CD4-positive, alpha-beta T cell treated with Interleukin-6 for 4 hours (primary cell): ENCODE results near the gene ADCY3.
"Not testable (repeated sequence)": the region's sequence is repeated elsewhere in the genome, so short reads cannot be mapped to it uniquely, and the experiment has no call there.

ENCODE experiments used
- DNase-seq: peaks from one replicate; pipeline ENCODE4 v3.0.0-alpha.2; 2020; ENCODE audit warnings: mixed read lengths

Gene ADCY3

DNA sequence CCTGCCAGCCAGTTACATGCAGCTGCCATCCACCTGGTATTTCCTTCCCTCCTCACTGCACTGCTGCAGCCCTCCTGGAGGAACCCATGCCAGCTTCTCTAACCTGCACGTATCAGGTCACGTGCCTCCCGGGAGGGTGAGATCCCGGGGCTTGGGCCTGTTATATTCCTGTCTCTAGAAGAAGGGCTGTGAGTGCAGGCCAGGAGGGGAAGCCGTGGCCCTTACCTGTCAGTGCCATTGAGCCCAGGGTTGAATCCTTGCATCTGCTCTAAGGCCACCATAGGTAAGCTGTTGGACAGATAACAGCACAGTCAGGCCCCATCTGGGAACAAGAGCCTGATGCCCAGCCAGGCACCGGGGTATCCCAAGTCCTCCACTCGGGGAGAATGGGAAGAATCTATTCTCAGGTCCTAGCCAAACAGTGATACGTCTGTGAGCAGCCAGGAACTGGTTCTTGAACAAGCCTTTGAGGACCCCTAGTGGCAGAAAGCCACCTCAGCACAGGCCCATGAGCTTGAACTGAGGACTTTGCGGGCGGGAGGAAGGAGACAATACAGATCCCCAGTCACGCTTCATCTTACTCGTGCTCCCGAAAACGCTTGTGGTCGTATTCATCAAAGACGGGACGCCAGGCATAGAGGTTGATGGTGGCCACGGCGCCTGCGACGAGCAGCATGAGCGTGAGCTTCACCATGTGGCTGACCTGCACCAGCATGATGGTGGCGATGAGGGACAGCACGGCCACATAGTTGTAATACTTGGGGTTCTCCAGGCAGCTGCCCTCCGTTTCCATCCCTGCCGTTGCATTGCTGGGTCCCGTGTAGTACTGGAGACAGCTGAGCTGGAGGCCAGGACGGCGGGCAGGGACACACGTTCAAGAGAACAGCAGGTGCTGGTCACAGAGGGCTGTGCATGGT lies 92.5 kb downstream of the ADCY3 start:
- DNase-seq: peak; percentile 78

DNA sequence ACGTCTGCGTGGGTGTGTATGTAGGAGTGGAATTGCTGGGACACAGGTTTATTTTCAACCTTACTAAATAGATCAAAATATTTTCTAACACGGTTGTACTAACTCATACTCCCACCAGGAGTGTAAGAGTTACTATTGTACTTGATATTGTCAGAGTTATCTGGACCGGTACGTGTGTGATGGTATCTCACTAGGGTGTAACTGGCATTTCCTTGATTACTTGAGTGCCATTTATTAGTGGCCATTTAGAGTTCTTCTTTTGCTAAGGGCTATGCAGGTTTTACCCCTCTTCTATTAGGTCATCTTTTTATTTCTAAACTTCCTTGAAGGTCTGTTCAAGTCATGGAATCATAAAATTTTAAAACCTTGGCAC lies 93.3 kb downstream of the ADCY3 start:
- DNase-seq: no peak

DNA sequence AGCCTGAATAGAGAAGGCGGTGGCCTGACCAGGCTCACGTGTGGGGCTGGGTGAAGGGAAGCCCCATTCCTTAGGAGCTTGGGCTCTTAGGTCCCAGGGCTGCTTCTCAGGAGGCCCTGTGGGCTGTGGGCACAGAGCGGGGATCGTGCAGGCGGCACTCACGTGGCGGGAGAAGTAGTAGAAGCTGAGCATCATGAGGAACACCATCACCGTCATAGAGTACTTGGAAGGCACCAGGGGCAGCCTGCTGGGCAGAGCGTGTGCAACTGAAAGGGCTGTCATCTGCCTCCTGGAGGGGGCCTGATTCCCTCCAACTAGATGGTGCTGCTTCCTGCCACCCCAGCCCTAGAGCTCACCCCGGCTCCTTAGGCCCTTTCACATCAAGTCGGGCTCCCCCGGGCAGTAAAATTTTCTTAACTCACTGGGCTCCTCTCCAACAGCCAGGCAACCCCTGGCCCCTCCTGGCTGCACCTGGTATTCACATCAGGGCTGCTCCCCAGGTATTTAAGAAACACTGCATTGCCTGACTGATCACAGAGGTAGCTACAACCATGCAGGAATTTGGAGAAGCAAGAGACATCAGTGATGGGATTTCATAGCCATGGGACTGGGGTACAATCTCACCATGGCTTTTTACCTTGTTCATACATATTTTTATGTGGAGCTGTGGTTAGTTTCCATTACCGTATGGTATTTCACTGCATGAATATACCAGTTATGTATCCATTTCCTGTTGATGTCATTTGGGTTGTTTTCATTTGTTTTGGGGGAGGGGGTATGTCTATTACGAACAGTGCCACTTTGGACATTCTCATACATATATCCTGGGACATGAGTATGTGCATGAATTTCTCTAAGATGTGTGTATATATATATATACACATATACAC lies 93.9 kb downstream of the ADCY3 start:
- no peak for DNase-seq

DNA sequence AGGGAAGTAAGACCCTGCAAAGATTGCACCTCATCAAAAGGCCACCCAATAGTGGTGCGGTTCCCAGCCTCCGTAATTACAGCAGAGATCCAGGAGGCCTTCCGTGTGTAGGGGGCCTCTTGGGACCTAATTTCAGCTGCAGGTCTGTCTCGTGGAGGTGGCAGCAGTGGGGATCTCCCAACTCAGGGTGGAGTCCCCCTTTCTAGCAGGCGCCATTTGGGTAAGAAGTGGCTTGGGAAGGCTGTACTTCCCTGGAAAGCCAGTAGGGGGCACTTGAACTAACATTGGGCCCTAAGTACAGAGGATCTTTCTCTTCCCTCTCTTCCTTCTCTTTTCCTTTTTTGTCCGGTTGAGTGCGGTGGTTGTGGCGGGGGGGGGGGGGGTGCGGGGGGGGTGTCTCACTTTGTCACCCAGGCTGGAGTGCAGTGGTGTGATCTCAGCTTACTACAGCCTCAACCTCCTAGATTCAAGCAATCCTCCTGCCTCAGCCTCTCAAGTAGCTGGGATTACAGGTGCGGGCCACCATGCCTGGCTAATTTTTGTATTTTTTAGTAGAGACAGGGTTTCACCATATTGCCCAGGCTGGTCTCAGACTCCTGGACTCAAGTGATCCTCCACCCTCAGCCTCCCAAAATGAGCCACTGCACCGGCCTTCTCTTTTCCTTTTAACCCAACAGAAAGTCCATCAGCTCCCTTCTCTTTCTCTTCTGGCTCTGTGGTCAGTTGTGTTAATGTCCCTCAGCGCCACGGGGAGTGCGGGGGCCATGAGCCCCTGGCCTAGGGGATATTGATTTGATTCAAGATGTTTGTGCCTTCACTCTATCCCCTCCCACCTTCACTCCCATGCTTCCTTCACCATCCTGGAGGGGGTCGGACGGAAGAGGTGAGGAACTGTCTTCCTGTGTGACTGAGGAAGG lies 94.8 kb downstream of the ADCY3 start:
- DNase-seq: peak; percentile 40

DNA sequence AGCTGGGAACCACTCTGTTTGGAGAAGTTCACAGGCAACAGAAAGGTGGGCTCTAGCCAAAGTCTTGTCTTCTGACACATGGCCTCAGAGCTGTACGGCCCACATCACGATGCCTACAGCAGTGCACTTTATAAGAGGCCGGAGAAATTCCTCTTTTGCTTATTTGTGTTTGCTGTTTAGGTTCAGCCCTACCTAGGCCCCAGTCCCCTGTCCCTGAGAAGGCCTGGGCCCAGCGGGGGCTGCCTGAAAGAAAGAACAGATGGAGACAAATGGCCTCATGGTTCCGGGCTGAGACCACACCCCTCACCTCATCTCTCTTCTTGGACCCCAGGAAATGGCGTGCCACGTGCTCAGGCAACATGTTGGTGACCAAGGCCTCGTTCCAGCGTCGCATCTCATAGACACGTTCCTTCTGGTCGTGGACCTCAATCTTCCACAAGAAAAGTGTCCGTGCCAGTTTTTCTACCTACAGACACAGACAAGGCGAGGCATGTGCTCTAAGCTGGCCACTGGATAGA lies 95.9 kb downstream of the ADCY3 start:
- DNase-seq: no peak

DNA sequence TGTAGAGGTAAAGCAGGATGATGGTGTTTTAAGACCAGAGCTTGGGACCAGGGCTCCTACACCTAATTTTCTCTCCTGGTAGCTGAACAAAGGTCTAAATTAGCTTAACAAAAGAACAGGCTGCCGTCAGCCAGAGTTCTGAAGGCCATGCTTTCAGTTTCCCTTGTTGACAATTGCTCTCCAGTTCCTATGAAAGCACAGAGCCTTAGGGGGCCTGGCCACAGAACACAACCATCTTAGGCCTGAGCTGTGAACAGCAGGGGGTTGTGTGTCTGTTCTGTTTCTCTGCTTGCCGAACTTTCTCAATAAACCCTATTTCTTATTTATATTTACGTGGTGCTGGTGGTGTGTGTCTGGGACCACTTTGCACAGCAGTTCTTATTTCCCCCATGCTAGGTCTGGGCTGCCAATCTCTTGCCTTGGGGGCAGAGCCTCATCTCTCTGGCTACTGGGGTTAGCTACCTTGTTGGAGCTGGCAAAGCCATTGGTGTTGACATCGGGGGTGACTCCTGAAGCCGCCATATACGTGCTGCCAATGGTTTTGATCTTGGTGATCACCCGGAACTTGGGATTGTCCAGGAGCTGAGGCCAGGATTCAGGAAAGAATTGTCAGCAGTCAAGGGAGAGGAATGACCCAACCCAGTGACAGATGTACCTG lies 97.9 kb downstream of the ADCY3 start:
- no peak for DNase-seq

DNA sequence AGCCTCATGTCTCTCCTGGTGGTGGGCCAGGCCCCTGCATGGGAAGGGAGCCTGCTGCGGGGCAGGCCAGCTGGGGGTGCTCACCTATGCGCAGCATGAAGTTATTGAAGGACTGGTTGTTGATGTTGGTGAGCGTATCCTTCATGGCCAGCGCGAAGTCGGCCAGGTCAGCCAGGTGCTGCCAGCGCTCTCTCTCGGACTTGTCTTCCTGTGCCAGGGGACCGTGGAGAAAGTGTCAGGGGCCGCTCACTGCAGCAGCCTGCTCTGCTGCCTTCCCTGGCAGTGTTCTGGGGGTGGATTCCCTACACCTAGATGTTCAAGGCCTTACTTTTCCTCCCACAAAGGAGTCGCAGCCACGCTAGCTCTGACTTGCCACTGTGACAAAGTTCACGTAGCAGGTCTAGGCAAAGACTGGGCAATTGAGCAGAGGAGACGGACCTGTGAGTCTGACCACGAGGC lies 98.6 kb downstream of the ADCY3 start:
- no peak for DNase-seq

DNA sequence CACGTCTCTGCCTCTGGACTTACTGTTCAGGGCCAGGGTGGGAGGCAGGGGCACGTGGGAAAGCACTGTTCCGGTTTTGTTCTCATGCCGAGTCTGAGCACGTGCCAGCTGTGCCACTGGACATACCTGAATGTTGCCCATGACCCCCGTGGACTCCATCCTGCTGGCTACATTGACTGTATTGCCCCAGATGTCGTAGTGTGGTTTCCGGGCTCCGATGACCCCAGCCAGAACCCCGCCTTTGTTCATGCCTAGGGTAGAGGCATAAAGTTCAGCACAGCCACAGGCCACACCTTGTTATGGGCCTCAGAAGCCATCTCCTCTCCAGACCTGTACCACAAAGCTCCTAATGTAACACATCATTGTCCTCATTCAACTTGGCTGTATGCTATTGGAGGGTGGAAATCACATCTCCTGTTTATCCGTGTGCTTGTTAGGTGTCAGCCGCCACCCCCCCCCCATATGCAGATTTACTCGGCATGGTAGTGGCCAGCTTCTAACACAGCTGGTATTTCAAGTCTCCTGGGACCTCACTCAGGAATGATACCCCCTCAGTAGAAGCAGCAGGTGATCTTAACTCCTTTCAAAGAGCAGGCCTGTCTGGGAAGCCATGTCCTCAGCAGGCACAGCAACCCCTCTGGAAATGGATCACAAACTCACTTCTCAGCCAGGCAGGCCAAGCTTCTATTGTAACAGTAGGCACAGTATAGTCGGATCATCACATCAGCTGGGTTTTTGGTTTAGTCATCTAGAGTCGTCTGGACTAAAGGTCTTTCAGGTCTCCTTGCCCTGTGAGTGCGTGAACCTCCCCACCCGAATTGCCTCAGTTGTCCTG lies 99.2 kb downstream of the ADCY3 start:
- DNase-seq: no peak

DNA sequence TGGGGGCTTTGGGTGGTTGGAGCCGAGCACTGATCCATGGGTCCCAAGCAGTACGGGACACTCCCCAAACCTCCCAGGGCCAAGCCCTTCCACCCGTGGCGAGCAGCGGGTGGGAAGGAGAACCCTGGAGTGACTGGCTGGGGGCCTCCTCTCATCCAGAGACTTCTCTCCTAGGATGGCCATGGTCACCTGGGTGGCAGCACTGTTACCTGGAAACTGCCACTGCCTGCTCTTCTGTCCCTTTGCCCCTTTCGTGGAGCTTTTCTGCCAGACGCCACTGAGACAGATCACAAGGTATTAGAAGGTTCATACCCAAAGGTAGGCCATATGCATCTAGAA lies 99.9 kb downstream of the ADCY3 start:
- DNase-seq: no peak

DNA sequence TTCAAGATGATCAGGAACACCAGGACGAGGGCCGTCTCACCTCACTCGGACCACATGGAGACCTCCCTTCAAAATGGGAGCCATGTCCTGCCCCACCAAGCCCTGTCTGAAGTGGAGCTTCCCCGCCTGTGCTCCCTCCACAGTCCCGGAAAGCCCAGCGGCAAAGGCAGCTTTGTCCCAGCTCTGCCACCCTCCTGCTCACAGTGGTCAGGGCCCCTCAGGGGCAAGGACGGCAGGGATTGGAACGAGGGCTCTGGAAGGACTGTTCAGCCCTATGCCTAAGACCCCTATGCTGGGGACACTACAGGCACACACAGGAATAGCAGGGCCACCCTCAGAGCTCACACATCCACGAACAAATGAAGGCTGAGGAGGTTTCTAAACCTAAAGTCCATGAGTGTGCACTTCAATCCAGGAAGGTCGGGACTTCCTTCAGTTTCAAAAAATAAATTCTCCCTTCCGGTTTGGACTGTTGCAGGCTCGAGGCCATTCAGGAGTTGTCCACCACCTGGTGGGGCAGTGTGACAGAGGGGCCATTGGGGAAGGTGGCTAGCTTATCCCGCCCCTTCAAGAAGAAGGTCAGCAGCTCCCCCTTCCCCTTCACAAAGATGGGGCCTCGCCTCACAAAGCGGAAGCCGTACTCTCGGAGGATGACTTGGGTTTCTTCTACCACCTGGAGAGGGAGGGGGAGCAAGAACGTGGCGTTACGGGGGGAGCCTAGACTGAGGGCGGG lies 100.4 kb downstream of the ADCY3 start:
- no peak for DNase-seq

DNA sequence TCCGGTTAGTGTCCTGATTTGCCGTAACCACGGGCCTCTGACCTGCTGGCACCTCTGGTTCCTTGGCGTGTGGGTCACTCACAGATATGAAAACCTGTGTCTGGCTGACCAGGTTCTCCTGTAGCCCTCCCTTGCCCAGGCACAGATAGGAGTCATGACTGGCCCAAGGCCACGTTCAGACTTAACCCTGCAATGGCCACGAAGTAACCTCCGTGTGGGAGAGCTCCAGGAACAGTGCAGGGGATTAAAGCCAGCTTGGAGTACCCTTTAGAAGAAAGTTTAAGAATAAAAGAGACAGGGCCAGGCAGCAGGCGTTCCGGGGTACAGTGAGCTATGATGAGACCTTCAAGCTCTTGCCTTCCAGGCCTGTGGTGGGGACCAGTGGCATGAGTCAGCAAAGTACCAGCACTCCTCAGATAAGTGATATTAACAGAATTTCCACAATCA lies 101.3 kb downstream of the ADCY3 start:
- DNase-seq: no peak

DNA sequence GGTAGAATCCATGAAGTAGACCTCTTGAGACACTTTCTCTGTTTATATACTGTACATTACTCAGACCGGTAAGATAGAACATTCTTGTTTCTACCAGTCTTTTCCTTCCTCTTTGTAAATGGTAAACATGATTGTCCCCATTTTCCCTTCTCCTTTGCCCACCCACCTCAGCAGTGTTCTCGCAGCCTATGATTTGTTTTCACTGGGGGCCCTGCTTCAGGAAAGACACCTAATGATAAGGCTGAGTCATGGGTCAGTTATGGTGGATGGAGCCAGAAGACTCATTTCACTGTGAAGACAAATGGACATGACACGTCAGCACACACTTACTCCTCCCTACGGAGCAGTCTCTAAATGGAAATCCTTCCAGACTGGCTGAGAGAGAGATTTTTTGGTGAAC lies 103.2 kb downstream of the ADCY3 start:
- no peak for DNase-seq

DNA sequence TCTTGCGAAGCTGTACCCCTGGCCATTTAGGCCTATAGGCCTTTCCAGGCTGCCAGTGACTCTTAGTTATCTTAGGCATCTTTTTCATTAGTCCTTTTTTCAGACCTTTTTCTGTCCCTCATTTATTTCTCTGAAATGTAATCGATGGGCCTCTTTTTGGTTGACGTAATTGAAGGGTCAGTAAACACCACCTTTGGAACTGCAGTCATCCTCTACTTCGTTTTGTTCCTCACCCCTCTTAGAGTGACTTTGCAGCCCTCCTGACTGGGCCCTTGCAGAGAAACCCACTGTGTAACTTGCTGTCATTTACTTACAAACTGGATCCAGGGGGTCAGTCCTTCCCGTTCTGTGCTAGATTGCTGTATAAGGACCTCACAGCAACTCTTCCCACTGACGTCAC lies 103.6 kb downstream of the ADCY3 start:
- DNase-seq: no peak

DNA sequence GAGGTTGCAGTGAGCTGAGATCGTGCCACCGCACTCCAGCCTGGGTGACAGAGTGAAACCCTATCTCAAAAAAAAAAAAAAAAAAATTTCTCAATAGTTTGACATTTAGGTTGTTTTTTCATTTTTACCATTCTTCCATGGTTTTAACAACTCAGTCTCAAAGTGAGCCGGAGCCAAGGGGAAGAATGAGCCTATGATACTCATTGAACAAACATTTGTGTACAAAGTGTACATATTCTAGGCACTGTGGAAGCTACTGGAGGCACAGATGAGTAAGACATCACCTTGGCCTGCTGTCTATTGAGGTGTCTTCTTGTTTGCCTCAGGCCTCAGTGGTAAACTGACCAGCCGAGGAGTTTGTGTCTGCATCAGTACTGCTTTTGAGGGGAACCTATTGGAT lies 104.9 kb downstream of the ADCY3 start:
- DNase-seq: no peak

DNA sequence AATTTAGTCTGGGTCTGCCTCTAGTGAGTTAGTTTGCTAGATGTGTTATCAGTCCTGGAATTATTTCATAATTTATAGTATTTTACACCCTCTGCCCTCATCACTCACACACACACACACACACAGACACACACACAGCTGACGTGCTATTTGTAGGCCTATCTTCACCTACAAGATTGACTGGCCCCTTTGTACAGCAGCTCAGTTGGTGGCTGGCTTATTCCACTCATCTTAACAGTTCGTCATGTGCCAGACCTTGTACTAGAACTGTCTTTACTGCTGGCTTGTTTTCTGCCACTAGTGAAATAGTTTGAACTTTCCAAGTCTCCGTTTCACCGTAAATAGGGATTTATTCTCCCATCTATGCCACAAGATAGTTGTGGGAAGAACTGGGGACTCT lies 105.5 kb downstream of the ADCY3 start:
- no peak for DNase-seq

DNA sequence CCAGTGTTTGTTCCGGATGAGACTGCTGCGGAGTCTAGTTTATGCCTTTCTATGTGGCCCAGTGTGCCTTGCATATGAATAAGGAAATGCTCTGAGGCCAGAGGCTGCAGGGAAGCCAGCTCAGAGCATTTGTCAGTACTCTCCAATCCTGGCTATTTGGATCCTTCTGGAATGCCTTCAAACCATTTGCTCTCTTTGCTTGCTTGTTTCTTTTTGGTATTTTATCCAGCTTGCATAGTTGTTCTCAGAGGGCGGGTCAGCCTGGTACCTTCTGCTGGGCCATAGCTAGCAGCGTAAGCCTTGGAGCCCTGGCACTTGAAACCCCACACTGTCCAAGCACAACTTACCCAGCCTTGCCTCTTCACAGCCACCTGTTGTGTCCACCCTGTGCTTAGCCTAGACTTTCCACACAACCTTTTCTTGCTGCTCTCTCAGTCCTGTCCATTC lies 106.3 kb downstream of the ADCY3 start:
- no peak for DNase-seq

DNA sequence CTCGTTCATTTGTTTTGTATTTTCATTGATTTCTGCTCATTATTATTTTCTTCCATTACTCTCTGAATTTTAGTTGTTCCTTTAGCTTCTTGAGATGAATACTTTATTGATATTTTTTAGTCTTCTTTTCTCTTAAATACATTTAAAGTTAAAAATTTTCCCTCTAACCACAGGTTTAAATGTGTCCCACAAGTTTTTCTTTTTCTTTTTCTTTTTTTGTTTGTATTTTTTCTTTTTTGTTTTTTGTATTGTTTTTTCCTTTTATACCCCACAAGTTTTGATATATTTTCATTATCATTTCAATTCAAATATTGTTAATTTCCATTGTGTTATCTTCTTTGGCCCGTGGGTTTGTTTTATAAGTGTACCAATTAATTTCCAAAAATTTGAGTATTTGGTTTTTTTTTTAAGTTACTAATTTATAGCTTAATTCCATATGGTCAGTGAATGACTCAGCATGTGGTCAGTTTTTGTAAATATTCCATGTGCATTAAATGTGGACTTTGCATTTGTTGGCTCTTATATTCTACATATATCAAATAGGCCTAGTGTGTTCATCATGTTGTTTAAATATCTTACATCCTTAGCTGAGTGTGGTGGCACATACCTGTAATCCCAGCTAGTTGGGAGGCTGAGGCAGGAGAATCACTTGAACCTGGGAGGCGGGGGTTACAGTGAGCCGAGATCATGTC lies 110.6 kb downstream of the ADCY3 start:
- DNase-seq: no peak

DNA sequence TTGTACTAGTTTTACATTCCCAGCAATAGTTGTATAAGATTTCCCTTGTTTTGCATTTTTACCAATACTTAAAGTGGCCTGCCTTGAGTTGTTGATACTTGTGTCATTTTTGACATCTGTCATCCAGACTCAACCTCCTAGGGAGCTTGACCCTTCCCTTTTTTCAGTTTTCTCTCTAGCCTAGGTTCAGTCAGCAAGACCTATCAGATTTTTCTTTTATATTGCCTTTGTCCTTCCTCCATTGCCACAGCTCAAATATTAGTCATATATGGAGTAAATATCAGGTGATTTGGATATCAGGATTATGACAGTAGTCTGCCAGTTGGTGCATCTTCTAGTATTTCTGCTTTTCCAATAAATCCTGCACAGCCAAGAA lies 113.4 kb downstream of the ADCY3 start:
- no peak for DNase-seq

DNA sequence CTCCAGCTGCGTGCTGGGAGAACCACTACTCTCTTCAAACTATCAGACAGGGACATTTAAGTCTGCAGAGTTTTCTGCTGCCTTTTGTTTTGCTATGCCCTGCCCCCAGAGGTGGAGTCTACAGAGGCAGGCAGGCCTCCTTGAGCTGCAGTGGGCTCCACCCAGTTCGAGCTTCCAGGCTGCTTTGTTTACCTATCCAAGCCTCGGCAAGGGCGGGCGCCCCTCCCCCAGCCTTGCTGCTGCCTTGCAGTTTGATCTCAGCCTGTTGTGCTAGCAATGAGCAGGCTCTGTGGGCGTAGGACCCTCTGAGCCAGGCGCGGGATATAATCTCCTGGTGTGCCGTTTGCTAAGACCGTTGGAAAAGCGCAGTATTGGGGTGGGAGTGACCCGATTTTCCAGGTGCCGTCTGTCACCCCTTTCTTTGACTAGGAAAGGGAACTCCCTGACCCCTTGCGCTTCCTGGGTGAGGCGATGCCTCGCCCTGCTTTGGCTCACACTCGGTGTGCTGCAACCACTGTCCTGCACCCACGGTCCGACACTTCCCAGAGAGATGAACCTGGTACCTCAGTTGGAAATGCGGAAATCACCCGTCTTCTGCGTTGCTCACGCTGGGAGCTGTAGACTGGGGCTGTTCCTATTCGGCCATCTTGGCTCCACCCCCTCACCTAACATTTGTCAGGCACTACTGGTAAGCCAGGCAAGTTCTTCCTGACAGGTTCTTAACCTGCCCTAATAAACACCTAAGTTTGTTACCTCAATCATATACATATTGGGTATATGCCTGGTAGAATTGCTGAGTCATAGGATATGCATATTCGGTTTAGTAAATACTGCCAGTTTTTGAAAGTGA lies 114.0 kb downstream of the ADCY3 start:
- not testable (repeated sequence) for DNase-seq
